B cell (primary cell): ENCODE results near the gene WASHC3. TPM values are rescaled to one million over a fixed set of nuclear protein-coding genes. Genes with fewer than 3 reads are reported as not detected.

Experiments used
- ATAC-seq: fragments of 200-7000 bp; cut with Tn5 transposase; one replicate; pipeline ENCODE4 v1.10.0; 2021; ENCODE audit warnings: low read depth, mild to moderate bottlenecking, moderate number of reproducible peaks, moderate library complexity
- CTCF ChIA-PET: fragments of 350-600 bp; sonication (Branson Sonifier 250); formaldehyde crosslinking; loops from one replicate; lab custom pipeline; 2021; ENCODE audit warnings: antibody characterized with exemption, inconsistent platforms; lab: Charles Lee
- POLR2A ChIA-PET: fragments of 350-600 bp; sonication (Branson Sonifier 250); formaldehyde crosslinking; loops from one replicate; lab custom pipeline; 2021; ENCODE audit warnings: antibody characterized with exemption; lab: Charles Lee
- DNase-seq: peaks from one replicate; pipeline ENCODE4 v3.0.0; 2013
- H2AFZ ChIP-seq: 2 replicates; pipeline ENCODE4 v1.6.1; 2012; ENCODE audit warnings: mild to moderate bottlenecking, low read depth, low read length; ENCODE audit not compliant: insufficient read depth, poor library complexity, severe bottlenecking
- H3K27ac ChIP-seq, 2 donors: 1 replicate in 1 of 2; 2 replicates in 1 of 2; pipeline ENCODE4 v1.5.1; 2012 to 2013; ENCODE audit warnings: low read length in 2 of 2, mild to moderate bottlenecking in 2 of 2, moderate library complexity in 1 of 2
- H3K27me3 ChIP-seq, 4 experiments: fragments of 200-600 bp in 1 of 4; sonication (generic) in 1 of 4; replicated peaks in 1 of 4; 1 replicate in 2 of 4; 2 replicates in 2 of 4; pipeline versions ENCODE4 v1.6.1 to v1.7.0; 2013 to 2016; ENCODE audit warnings: low read length in 3 of 4, mild to moderate bottlenecking in 2 of 4, mixed read lengths in 1 of 4, moderate library complexity in 1 of 4; ENCODE audit not compliant: insufficient read depth in 4 of 4, control insufficient read depth in 3 of 4; ENCODE audit errors: control extremely low read depth in 1 of 4
- H3K36me3 ChIP-seq, 2 experiments: replicated peaks in 1 of 2; 1 replicate in 1 of 2; 2 replicates in 1 of 2; pipeline versions ENCODE4 v1.6.1 to v1.7.1; 2013; ENCODE audit warnings: low read length in 1 of 2; ENCODE audit not compliant: insufficient read depth in 2 of 2, control insufficient read depth in 1 of 2; ENCODE audit errors: control extremely low read depth in 1 of 2, extremely low read depth in 1 of 2
- H3K4me1 ChIP-seq, 2 donors: fragments of 200-600 bp in 1 of 2; sonication (generic) in 1 of 2; 1 replicate in 1 of 2; 2 replicates in 1 of 2; pipeline versions ENCODE4 v1.5.1 to v1.6.1; 2013 to 2017; ENCODE audit warnings: low read length in 2 of 2; ENCODE audit not compliant: control insufficient read depth in 2 of 2, insufficient read depth in 2 of 2
- H3K4me2 ChIP-seq: replicated peaks from 2 replicates; pipeline ENCODE3; 2012; ENCODE audit warnings: mild to moderate bottlenecking, low read depth, low read length; ENCODE audit not compliant: poor library complexity, severe bottlenecking
- H3K4me3 ChIP-seq, 5 experiments: fragments of 200-600 bp in 1 of 5; sonication (generic) in 1 of 5; 1 replicate in 3 of 5; 2 replicates in 2 of 5; pipeline versions ENCODE4 v1.5.1 to v1.7.0; 2011 to 2016; ENCODE audit warnings: low read length in 4 of 5, mild to moderate bottlenecking in 4 of 5, low read depth in 2 of 5, control low read depth in 1 of 5, moderate library complexity in 1 of 5; ENCODE audit not compliant: insufficient read depth in 1 of 5; ENCODE audit errors: control extremely low read depth in 1 of 5, extremely low read depth in 1 of 5
- H3K79me2 ChIP-seq: fragments of 200-600 bp; sonication (generic); one replicate; pipeline ENCODE4 v1.6.0; 2016; ENCODE audit warnings: low read length; ENCODE audit not compliant: control insufficient read depth, insufficient read depth
- H3K9ac ChIP-seq: fragments of 200-600 bp; sonication (generic); 2 replicates; pipeline ENCODE4 v1.6.1; 2017; ENCODE audit warnings: mild to moderate bottlenecking, low read length, moderate library complexity
- H3K9me3 ChIP-seq, 3 donors: one replicate each; pipeline versions ENCODE4 v1.6.1 to v1.7.1; 2013; ENCODE audit warnings: low read length in 2 of 3; ENCODE audit not compliant: control insufficient read depth in 2 of 3, insufficient read depth in 1 of 3; ENCODE audit errors: control extremely low read depth in 1 of 3
- H4K20me1 ChIP-seq: 2 replicates; pipeline ENCODE4 v1.6.0; 2012; ENCODE audit warnings: mild to moderate bottlenecking, low read length; ENCODE audit not compliant: insufficient read depth, control insufficient read depth, poor library complexity, severe bottlenecking
- H3K27ac Mint-ChIP-seq: one replicate; pipeline ENCODE4 v1.8.0; 2021; ENCODE audit warnings: mixed read lengths
- H3K27me3 Mint-ChIP-seq: one replicate; pipeline ENCODE4 v1.8.0; 2021; ENCODE audit warnings: mixed read lengths
- H3K4me1 Mint-ChIP-seq: one replicate; pipeline ENCODE4 v1.8.0; 2021; ENCODE audit warnings: mixed read lengths
- H3K4me3 Mint-ChIP-seq: one replicate; pipeline ENCODE4 v1.8.0; 2021; ENCODE audit warnings: mixed read lengths
- H3K9me3 Mint-ChIP-seq: one replicate; pipeline ENCODE4 v1.8.0; 2022; ENCODE audit warnings: mixed read lengths; ENCODE audit not compliant: insufficient read depth
- EZH2 ChIP-seq: IDR thresholded peaks from 2 replicates; pipeline ENCODE4 v1.6.1; 2012; ENCODE audit warnings: borderline replicate concordance, low read depth, mild to moderate bottlenecking, moderate library complexity, low read length; ENCODE audit not compliant: insufficient read depth, poor library complexity, severe bottlenecking
- WGBS: methylation state at CpG from one replicate; pipeline ENCODE4 v1.1.5; 2013; ENCODE audit warnings: missing lambda C conversion rate; ENCODE audit not compliant: insufficient coverage; 5-methylcytosine and 5-hydroxymethylcytosine counted together
- intact Hi-C: fragments of 100-400 bp; cut with micrococcal nuclease; formaldehyde crosslinking; loops from one replicate; pipeline ENCODE4 v1.10.0; 2022
- polyA plus RNA-seq: library from polyadenylated mRNA; depleted of rRNA; stranded (reverse); fragments of >200 nt; gene quantifications from 2 replicates; pipeline ENCODE4 v1.2.3, GENCODE V29; 2012
- total RNA-seq, 2 donors: library from RNA; stranded (reverse); fragments of 120-200 nt in 1 of 2; gene quantifications; 1 replicate in 1 of 2; 2 replicates in 1 of 2; pipeline versions ENCODE4 v1.2.3 to v1.2.4, GENCODE V29; 2013 to 2022
- TF ChIP-seq, protein P1 (sequence below): fragments of 200-600 bp; IDR thresholded peaks from one replicate; pipeline ENCODE4 v1.8.0; 2022; ENCODE audit warnings: antibody characterized with exemption, mild to moderate bottlenecking

WASHC3 gene
- total and polyA plus RNA-seq, 2 donors (not counting 1 experiment from before 2014, with no cell fraction given), result 52.8 to 68.0 TPM

DNA sequence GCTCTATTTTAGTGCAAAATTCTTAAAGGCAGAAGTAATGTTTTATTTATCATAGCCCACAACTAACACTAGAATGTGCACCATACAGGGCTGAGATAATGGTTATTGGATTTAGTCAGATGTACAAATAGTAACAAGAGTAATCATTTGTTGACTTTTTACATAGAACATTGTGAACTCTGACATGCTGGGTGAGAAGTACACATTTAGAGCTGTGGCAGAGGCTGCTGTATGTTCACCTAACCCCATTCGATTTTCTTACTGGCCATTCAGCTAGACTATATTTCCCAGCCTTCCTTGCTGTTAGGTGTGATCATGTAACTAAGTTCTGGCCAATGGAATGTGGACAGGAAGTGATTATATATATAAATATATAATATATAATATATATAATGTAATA is 95.3 kb downstream of the WASHC3 start:
- Mint-ChIP-seq H3K27ac (no peak overlapping the region), H3K4me3 (no peak overlapping the region), H3K9me3 (no peaks in the 10 kb centered on the region), H3K4me1 (peaks cover 14% of the 10 kb centered on the region), H3K27me3 (no peaks in the 10 kb centered on the region)
- POLR2A ChIA-PET, result interaction anchor here (0.9 kb wide), 1 partner anchor 14 kb away, joined by 4 read pairs; no protein-coding TSS in a partner anchor
- Histone ChIP-seq H3K4me1 (peaks cover 7 to 9% of the 10 kb centered on the region in 2 donors), H3K79me2 (no peaks in the 10 kb centered on the region), H3K9me3 (no peaks in the 10 kb centered on the region), H3K9ac (no peak overlapping the region), H3K4me2 (no peak overlapping the region), H2AFZ (no peak overlapping the region), H3K27me3 (no peaks in the 10 kb centered on the region), H4K20me1 (no peaks in the 10 kb centered on the region), H3K36me3 (no peaks in the 10 kb centered on the region), H3K4me3 (no peak overlapping the region), H3K27ac (no peak overlapping the region)
- WGBS, result no CpG with 5 or more reads among the region's 1 CpG
- DNase-seq (no peak), ATAC-seq (no peak)
- TF ChIP-seq, protein P1, sequence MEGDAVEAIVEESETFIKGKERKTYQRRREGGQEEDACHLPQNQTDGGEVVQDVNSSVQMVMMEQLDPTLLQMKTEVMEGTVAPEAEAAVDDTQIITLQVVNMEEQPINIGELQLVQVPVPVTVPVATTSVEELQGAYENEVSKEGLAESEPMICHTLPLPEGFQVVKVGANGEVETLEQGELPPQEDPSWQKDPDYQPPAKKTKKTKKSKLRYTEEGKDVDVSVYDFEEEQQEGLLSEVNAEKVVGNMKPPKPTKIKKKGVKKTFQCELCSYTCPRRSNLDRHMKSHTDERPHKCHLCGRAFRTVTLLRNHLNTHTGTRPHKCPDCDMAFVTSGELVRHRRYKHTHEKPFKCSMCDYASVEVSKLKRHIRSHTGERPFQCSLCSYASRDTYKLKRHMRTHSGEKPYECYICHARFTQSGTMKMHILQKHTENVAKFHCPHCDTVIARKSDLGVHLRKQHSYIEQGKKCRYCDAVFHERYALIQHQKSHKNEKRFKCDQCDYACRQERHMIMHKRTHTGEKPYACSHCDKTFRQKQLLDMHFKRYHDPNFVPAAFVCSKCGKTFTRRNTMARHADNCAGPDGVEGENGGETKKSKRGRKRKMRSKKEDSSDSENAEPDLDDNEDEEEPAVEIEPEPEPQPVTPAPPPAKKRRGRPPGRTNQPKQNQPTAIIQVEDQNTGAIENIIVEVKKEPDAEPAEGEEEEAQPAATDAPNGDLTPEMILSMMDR, result no peak
- CTCF ChIA-PET, result interaction anchor here (0.9 to 1.2 kb wide), 2 partner anchors 27 to 30 kb away, joined by 3 to 4 read pairs; no protein-coding TSS in a partner anchor
- intact Hi-C loops, result no loop called here

DNA sequence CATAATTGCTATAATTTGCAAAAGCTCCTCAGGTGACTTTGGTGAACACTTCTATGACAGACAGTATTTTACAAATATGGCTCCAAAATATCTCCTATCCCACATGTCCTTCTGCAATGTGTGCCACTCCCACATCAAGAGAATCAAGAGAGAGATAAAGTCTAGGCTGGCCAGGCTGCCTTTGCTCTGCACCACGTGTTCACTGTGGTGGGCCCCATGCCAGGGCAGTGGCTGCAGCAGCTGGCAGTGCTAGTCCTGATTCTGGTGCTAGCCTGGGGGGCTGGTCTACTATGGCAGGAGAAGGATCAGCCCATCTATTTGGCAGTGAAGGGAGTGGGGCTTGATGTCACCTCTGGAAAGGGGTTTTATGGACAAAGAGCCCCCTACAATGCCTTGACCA is 98.1 kb downstream of the WASHC3 start:
- no peak overlapping the region for H3K27ac Mint-ChIP-seq
- intact Hi-C loops, result no loop called here
- peaks cover 12% of the 10 kb centered on the region for H3K4me1 Mint-ChIP-seq
- Histone ChIP-seq H3K27ac (no peak overlapping the region), H3K4me1 (peaks cover 7 to 9% of the 10 kb centered on the region in 2 donors), H4K20me1 (no peaks in the 10 kb centered on the region), H3K9ac (no peak overlapping the region), H3K36me3 (no peaks in the 10 kb centered on the region), H3K4me3 (no peak overlapping the region), H2AFZ (no peak overlapping the region), H3K4me2 (no peak overlapping the region), H3K9me3 (peaks cover 0 to 7% (median 4%) of the 10 kb centered on the region in 3 donors), H3K79me2 (no peaks in the 10 kb centered on the region), H3K27me3 (no peaks in the 10 kb centered on the region)
- no peaks in the 10 kb centered on the region for H3K27me3 Mint-ChIP-seq
- 38% methylated on average over 1 of the region's 1 CpG for WGBS
- DNase-seq (no peak), ATAC-seq (no peak)
- CTCF ChIA-PET, result interaction anchor here (0.7 to 1.5 kb wide), 3 partner anchors 11 to 124 kb away, joined by 3 to 4 read pairs (median 3); no protein-coding TSS in a partner anchor
- H3K9me3 Mint-ChIP-seq, result no peaks in the 10 kb centered on the region
- TF ChIP-seq EZH2, result no peak
- POLR2A ChIA-PET, result no interaction called here
- H3K4me3 Mint-ChIP-seq, result no peak overlapping the region

Other genes starting within 250 kb of the WASHC3 start
- gene GNPTAB, start 231.0 kb downstream of the WASHC3 start, total RNA-seq, result 78.8 and 79.4 TPM in 2 replicates
- 10.4 and 11.1 TPM in 2 replicates for gene GNPTAB, start 231.0 kb downstream of the WASHC3 start, polyA plus RNA-seq
- 7.9 and 10.2 TPM in 2 replicates for gene DRAM1, start 184.4 kb downstream of the WASHC3 start, total RNA-seq
- 2.1 and 2.7 TPM in 2 replicates for gene DRAM1, start 184.4 kb downstream of the WASHC3 start, polyA plus RNA-seq
- gene NUP37, start 58.1 kb upstream of the WASHC3 start, total RNA-seq, result 19.1 and 22.1 TPM in 2 replicates
- 22.2 and 23.8 TPM in 2 replicates for gene NUP37, start 58.1 kb upstream of the WASHC3 start, polyA plus RNA-seq
- 5.2 and 6.6 TPM in 2 replicates for gene PARPBP, start 58.2 kb upstream of the WASHC3 start, total RNA-seq
- 1.2 and 1.7 TPM in 2 replicates for gene PARPBP, start 58.2 kb upstream of the WASHC3 start, polyA plus RNA-seq
- not detected in 2 replicates for gene PMCH, start 135.8 kb upstream of the WASHC3 start, total RNA-seq
- not detected in 2 replicates for gene PMCH, start 135.8 kb upstream of the WASHC3 start, polyA plus RNA-seq